ENCODE measurements around the gene SRGAP1.

SRGAP1 gene

GRCh38 chr12:64059685-64060084 is 215.2 kb downstream of the SRGAP1 start:
- DNase-seq (ENCODE audit: low read depth) = no peak
- no peak overlapping the region for H3K4me3 ChIP-seq (ENCODE audit: low read depth, low read length)
- no peak for TF ChIP-seq CTCF (IDR thresholded peaks at IDR 0.05; ENCODE audit: low read depth, low read length, missing control alignments)

GRCh38 chr12:64061868-64062375 is 217.4 kb downstream of the SRGAP1 start:
- no peak for DNase-seq (ENCODE audit: low read depth)
- TF ChIP-seq CTCF (IDR thresholded peaks at IDR 0.05; ENCODE audit: low read depth, low read length, missing control alignments) = no peak
- no peak overlapping the region for H3K4me3 ChIP-seq (ENCODE audit: low read depth, low read length)

- no peak for TF ChIP-seq CTCF (IDR thresholded peaks at IDR 0.05; ENCODE audit: low read depth, low read length, missing control alignments)
- no peak overlapping the region for H3K4me3 ChIP-seq (ENCODE audit: low read depth, low read length)
- DNase-seq (ENCODE audit: low read depth) = no peak
Observed at GRCh38 chr12:64063121-64063520, 218.6 kb downstream of the SRGAP1 start.

- TF ChIP-seq CTCF (IDR thresholded peaks at IDR 0.05; ENCODE audit: low read depth, low read length, missing control alignments) = no peak
- no peak overlapping the region for H3K4me3 ChIP-seq (ENCODE audit: low read depth, low read length)
- no peak for DNase-seq (ENCODE audit: low read depth)
Observed at GRCh38 chr12:64064240-64064639, 219.7 kb downstream of the SRGAP1 start.

- H3K4me3 ChIP-seq (ENCODE audit: low read depth, low read length) = no peak overlapping the region
- no peak for TF ChIP-seq CTCF (IDR thresholded peaks at IDR 0.05; ENCODE audit: low read depth, low read length, missing control alignments)
- DNase-seq (ENCODE audit: low read depth) = no peak
Observed at GRCh38 chr12:64064706-64065105, 220.2 kb downstream of the SRGAP1 start.

- no peak for TF ChIP-seq CTCF (IDR thresholded peaks at IDR 0.05; ENCODE audit: low read depth, low read length, missing control alignments)
- no peak for DNase-seq (ENCODE audit: low read depth)
- no peak overlapping the region for H3K4me3 ChIP-seq (ENCODE audit: low read depth, low read length)
Observed at GRCh38 chr12:64065881-64066451, 221.5 kb downstream of the SRGAP1 start.

GRCh38 chr12:64066776-64067175 is 222.3 kb downstream of the SRGAP1 start:
- DNase-seq (ENCODE audit: low read depth) = no peak
- TF ChIP-seq CTCF (IDR thresholded peaks at IDR 0.05; ENCODE audit: low read depth, low read length, missing control alignments) = no peak
- no peak overlapping the region for H3K4me3 ChIP-seq (ENCODE audit: low read depth, low read length)
